B cell (primary cell): ENCODE measurements around the gene SNW1.

Source experiments
- EZH2 ChIP-seq: IDR thresholded peaks from 2 replicates; pipeline ENCODE4 v1.6.1; 2012; ENCODE audit warnings: borderline replicate concordance, low read depth, mild to moderate bottlenecking, moderate library complexity, low read length; ENCODE audit not compliant: insufficient read depth, poor library complexity, severe bottlenecking
- TF ChIP-seq, protein P1 (sequence below): fragments of 200-600 bp; IDR thresholded peaks from one replicate; pipeline ENCODE4 v1.8.0; 2022; ENCODE audit warnings: antibody characterized with exemption, mild to moderate bottlenecking

DNA sequence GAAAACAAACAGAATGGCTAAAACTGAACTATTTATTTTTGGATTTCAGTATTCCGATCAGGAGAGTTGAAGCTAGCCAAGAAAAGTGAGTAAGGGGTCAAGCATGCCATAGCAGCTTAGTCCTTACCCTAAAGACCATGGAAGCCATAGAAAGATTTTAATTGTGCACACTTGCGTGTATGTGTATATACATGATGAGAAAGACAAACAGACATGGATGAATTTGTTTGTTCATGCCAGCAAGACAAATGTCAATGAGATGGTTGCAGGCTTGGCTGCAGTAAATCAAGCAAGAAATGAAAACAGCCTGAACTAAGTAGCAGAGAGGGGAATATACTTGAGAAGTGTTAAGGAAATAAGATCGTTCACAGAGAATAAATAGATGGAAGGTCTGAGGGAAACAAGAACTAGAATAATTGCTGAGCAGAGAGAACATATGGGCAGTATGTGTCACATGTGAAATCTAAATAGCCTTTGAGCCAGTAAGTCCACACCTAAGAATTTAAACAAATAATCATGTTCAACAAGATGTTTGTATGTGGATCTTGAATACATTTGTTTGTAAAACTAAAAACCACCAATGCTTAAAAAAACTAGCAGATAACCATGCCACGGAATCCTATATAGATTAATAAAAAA, 14.8 kb downstream of the SNW1 start:
- TF ChIP-seq, protein P1, sequence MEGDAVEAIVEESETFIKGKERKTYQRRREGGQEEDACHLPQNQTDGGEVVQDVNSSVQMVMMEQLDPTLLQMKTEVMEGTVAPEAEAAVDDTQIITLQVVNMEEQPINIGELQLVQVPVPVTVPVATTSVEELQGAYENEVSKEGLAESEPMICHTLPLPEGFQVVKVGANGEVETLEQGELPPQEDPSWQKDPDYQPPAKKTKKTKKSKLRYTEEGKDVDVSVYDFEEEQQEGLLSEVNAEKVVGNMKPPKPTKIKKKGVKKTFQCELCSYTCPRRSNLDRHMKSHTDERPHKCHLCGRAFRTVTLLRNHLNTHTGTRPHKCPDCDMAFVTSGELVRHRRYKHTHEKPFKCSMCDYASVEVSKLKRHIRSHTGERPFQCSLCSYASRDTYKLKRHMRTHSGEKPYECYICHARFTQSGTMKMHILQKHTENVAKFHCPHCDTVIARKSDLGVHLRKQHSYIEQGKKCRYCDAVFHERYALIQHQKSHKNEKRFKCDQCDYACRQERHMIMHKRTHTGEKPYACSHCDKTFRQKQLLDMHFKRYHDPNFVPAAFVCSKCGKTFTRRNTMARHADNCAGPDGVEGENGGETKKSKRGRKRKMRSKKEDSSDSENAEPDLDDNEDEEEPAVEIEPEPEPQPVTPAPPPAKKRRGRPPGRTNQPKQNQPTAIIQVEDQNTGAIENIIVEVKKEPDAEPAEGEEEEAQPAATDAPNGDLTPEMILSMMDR, result no peak
- no peak for TF ChIP-seq EZH2
